ENCODE results near the gene HRAS.

HRAS gene

GRCh38 chr11:506995-507726 lies 28.2 kb downstream of the HRAS start, which contains the start of gene RNH1:
Gene RNH1 (minus strand): TSS chr11:507242. CDS start chr11:502162, 5,080 bp downstream.
- DNase-seq = peak; percentile 99

DNA sequence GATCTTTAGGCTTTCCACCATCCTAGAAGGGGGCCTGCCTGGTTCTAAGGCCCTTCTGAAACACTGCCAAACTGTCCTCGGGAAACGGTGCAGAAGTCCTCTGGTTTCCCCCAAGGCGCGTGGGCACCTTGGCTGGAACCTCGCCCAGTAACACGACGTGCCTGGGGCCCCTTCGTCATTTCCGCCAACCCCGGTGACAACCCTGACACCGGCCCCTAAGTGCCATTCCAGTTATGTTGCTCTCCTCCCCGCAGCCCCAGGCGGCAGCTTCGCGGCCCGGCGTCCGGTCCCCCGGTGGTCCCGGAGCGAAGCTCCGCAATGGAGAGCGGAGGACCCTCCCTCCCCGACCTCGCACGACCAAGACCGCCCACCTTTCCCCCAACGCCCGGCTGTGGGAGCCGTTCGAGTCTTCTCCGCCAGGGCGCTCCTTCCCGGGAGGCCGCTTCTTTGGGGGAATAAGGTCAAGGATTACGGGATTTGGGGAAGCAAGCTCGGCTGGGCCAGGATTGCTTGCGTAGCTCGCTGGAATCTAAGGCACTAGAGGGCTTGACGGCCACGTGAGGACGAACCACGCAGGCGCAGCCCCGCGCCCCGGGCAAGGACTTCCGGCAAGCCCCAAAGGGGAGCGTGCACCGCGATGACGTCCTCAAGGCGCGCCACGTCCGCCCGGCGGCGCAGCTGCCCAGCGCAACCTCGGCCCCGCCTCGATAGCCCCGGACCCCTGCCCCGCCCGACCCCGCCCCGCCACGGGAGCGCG lies 29.0 kb downstream of the HRAS start:
- DNase-seq = peak; percentile 98

- no peak for DNase-seq
Observed at GRCh38 chr11:504994-505344, 30.4 kb downstream of the HRAS start.

DNA sequence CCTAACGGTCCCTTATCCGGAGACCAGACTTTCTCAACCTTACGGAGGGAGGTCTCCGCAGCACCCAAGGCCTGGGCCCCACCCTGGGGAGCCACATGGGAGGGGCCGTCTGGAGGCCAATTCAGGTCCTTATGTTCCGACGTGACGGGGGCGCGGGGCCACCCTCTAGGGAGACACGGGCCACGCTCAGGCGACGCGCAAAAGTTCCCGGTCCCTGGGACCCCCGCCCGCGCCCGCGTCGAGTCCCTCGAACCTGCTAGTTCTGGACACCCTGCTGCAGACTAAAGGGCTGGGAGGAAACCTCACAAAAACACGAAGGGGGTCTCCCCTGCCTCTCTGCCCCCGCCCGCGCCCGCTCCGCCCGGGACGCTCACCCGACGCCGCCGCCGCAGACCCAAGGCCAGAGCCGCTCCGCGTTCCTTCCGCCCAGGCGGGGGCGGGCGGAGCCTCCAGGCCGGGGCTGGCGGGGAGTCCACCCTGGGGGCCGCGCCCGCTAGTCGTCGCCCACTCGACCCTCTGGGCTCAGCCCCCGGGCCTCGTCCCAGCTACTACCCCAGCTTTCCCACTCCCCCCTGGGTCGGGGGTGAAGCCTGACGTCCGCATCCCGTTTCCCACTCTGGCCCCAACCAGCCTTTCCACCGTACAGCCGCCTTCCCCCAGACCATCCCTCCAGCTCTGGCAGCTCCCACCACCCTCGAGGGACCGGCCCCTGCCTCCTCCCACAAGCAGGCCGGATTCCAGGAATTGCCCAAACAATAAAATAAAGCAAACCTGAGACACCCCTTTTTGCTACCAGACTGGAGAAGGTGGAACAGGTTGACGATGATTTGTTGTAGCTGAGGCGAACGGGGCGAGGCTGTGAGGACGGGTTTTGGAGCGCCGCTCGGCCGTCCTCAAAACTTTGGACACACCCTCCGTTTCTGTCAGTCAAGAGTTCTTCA lies 31.1 kb downstream of the HRAS start:
- no peak for DNase-seq

GRCh38 chr11:503179-503981 lies 32.0 kb downstream of the HRAS start:
- DNase-seq = no peak

DNA sequence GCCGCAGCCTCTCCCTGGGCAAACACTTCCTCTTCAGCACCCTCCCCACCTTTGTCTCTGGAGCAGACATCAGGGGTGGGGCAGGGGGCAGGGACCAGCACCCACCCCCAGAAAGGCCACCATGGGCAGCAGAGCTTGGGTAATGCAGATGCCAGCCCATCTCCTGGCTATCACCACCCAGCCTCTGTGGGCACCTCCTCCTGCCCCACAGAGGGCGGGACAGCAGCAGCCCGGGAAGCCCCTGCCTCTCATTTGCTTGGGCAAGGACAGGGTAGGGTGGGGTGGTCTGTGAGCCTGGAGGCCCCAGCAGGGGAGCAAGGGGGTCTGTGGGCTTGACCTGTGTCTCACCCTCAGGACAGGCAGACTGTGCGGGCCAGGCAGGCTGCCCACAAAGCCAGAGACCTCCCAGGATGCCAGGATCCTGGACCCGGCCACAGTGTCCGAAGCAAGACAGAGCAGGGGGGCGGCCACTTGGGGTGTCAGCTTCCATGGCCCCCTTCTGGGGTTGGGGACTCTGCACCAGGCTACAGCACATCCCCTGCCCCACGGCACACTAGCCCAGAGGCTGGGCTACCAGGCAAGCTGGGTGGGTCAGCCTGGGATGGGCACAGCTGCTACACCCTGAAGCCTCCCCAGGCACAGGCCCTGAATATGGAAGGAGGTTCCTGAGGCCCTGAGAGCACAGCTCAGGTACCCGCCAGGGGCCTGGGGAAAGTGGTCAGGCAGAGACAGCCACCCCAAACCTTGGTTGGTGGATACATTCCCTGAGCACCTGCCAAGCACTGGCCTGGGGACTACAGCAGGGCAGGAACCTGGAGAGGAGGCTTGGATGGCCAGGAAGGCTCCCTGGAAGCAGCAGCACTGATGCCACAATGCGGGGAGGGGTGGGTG lies 32.8 kb downstream of the HRAS start:
- no peak for DNase-seq

- no peak for DNase-seq
Observed at GRCh38 chr11:501683-502287, 33.6 kb downstream of the HRAS start.

- DNase-seq = no peak
Observed at GRCh38 chr11:501001-501682, 34.2 kb downstream of the HRAS start.

DNA sequence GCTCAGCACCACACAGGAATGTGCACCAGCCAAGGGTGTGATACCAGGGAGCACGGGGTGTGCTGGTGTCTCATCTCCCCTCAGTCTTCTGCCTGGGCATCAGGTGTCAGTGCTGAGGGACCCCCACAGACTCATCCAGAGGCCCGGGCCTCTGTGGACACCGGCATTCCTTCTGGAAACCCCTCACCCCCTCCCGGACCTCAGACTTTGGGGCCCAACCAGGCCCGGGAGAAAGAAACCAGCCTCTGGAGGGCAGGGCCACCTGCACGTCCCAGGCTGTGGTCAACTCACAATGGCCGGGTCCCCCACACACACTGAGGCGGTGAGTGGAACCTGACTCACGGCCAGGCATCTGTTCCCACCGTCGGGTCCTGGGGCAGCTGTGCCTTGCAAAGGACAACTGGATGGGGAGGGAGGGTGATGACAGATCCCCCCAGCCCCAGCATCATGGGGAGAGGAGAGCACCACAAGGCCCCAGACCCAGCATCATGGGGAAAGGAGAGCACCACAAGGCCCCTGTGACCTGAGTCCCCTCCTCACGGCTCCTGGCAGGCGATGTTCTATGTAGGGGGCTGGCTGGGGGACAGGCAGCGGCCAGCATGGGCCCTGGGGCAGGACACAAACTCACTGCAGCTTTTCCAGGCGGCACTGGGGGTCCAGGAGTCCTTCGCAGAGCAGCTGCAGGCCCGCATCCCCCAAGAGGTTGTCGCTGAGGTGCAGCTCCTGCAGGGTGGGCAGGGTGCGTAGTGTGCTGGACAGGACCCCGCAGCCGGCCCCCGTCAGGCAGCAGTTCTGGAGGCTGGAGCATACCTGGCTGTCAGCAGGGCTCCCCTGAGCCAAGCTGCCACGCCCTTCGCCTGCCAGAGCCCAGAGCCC lies 35.9 kb downstream of the HRAS start:
- DNase-seq = no peak

DNA sequence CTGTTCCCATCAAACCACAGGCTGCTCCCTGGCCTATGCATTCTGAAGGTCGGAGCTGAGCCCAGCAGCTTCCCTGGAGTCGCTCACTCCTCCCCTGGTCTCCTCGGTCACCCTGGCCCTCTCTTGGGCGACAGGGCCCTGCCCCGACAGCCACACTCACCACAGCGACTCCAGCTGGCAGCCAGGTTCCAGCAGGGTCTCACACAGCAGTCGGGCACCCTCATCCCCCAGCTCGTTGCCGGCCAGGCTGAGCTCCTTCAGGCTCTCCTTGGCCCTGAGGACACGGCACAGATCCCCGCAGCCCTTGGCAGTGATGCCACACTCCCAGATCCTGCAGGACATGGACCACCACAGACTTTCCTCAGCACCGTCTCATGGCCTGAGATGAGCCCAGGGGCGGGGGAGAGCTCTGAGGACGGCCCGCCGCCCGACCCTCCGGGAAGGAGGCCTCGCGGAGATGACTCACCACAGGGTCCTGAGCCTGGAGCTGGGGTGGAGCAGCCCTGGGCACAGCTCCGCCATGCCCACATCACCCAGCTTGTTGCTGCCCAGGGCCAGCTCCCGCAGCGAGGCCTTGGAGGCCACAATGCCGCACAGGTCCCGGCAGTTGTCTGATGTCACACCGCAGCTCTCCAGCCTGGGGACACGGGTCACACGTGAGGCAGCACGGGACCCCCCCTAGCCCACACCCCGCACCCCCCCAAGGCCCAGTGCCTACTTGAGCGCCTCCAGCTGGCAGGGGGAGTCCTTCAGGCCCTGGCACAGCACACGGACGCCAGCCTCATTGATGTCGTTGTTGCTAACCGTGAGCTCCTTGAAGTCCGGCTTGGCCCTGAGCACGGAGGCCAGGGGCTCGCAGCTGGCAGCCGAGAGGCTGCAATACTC lies 36.8 kb downstream of the HRAS start:
- DNase-seq = no peak

- no peak for DNase-seq
Observed at GRCh38 chr11:497565-498296, 37.6 kb downstream of the HRAS start.

DNA sequence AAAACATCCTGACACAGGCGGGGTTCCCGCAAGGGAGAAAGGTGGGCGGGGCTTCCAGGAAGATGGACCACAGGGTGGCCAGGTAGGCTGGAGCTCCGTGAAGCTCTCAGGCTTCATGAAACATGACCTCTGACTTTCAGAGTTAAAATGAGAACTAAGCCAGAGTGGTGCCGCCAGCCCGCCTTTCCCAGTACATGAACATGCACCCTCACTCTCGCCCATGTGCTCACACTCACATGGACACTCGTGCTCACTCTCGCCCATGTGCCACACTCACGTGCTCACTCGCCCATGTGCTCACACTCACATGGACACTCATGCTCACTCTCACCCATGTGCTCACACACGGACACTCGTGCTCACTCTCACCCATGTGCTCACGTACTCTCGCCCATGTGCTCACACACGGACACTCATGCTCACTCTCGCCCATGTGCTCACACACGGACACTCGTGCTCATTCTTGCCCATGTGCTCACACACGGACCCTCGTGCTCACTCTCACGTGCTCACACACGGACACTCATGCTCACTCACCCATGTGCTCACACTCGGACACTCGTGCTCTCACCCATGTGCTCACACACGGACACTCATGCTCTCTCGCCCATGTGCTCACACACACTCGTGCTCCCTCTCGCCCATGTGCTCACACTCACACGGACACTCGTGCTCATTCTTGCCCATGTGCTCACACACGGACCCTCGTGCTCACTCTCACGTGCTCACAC lies 38.4 kb downstream of the HRAS start:
- DNase-seq = no peak

GRCh38 chr11:495537-495931 lies 39.8 kb downstream of the HRAS start:
- no peak for DNase-seq

- DNase-seq = no peak
Observed at GRCh38 chr11:494761-495536, 40.4 kb downstream of the HRAS start.

- DNase-seq = no peak
Observed at GRCh38 chr11:492427-493226, 42.7 kb downstream of the HRAS start.

Measured in activated CD8-positive, alpha-beta memory T cell treated with anti-CD3 and anti-CD28 coated beads, Interleukin-2, amount 50 U/mL, for 4 hours (primary cell).